Endothelial cell of umbilical vein (primary cell): Measurements from ENCODE around the gene NDUFS3. TPM values are rescaled to one million over a fixed set of nuclear protein-coding genes. Genes with fewer than 3 reads are reported as not detected.

ENCODE experiments used
- BruUV-seq: library from RNA; stranded (reverse); fragments of 400-500 nt; replicated peaks from 2 replicates; lab custom pipeline; 2021; lab: Mats Ljungman, UMichigan
- CTCF ChIA-PET: fragments of 300-600, 350-600 bp; sonication (Branson Sonifier 250); formaldehyde crosslinking; loops from one replicate; lab custom pipeline; 2021; ENCODE audit warnings: antibody characterized with exemption, inconsistent platforms; lab: Charles Lee
- POLR2A ChIA-PET: fragments of 300-600, 350-600 bp; sonication (Branson Sonifier 250); formaldehyde crosslinking; loops from one replicate; lab custom pipeline; 2021; ENCODE audit warnings: antibody characterized with exemption, inconsistent platforms; lab: Charles Lee
- DNase-seq: peaks from one replicate; pipeline ENCODE4 v3.0.0-alpha.2; 2011; ENCODE audit warnings: low read depth, low spot score
- FAIRE-seq: peaks from 2 replicates; lab custom pipeline; 2011; peaks lifted over from hg19 to GRCh38; lab: Jason Lieb, UNC
- H2AFZ ChIP-seq: 2 replicates; pipeline ENCODE4 v1.6.0; 2012; ENCODE audit warnings: low read depth, low read length, control low read depth, inconsistent platforms
- H3K27ac ChIP-seq: 2 replicates; pipeline ENCODE4 v1.5.1; 2011; ENCODE audit warnings: low read depth, mild to moderate bottlenecking, control low read depth, low read length, moderate library complexity; ENCODE audit not compliant: insufficient read depth
- H3K27me3 ChIP-seq, 2 experiments: 2 replicates each; pipeline versions ENCODE4 v1.6.0 to v1.6.1; 2011; ENCODE audit warnings: low read length in 2 of 2, mixed read lengths in 1 of 2; ENCODE audit not compliant: control insufficient read depth in 2 of 2, insufficient read depth in 2 of 2
- H3K36me3 ChIP-seq, 2 experiments: 2 replicates in 1 of 2; 3 replicates in 1 of 2; pipeline ENCODE4 v1.5.1; 2011; ENCODE audit warnings: low read length in 2 of 2, mild to moderate bottlenecking in 1 of 2, moderate library complexity in 1 of 2; ENCODE audit not compliant: control insufficient read depth in 2 of 2, insufficient read depth in 2 of 2; ENCODE audit errors: extremely low read depth in 1 of 2
- H3K4me1 ChIP-seq: 3 replicates; pipeline ENCODE4 v1.5.1; 2011; ENCODE audit warnings: mild to moderate bottlenecking, low read length; ENCODE audit not compliant: control insufficient read depth, insufficient read depth; ENCODE audit errors: extremely low read depth
- H3K4me2 ChIP-seq: 2 replicates; pipeline ENCODE4 v1.6.1; 2011; ENCODE audit warnings: low read length, control low read depth, mixed read lengths; ENCODE audit not compliant: insufficient read depth
- H3K4me3 ChIP-seq, 3 experiments: fragments of 200-600 bp in 1 of 3; sonication (generic), shearing (Covaris generic) in 1 of 3; replicated peaks in 1 of 3; 2 replicates each; pipeline ENCODE4 v1.5.1; 2011 to 2016; ENCODE audit warnings: control low read depth in 3 of 3, low read length in 3 of 3, mild to moderate bottlenecking in 2 of 3, inconsistent platforms in 1 of 3, low read depth in 1 of 3, moderate library complexity in 1 of 3; ENCODE audit not compliant: insufficient read depth in 1 of 3
- H3K79me2 ChIP-seq: 2 replicates; pipeline ENCODE4 v1.6.0; 2012; ENCODE audit warnings: low read length, inconsistent platforms; ENCODE audit not compliant: control insufficient read depth, insufficient read depth
- H3K9ac ChIP-seq: replicated peaks from 2 replicates; pipeline ENCODE3; 2011; ENCODE audit warnings: low read length, control low read depth; ENCODE audit not compliant: insufficient read depth; ENCODE audit errors: extremely low read depth
- H3K9me1 ChIP-seq: replicated peaks from 3 replicates; pipeline ENCODE4 v1.6.0; 2011; ENCODE audit warnings: mild to moderate bottlenecking, low read length; ENCODE audit not compliant: control insufficient read depth, insufficient read depth; ENCODE audit errors: extremely low read depth
- H3K9me3 ChIP-seq: replicated peaks from 2 replicates; pipeline ENCODE4 v1.5.1; 2012; ENCODE audit warnings: low read length, inconsistent platforms; ENCODE audit not compliant: control insufficient read depth, insufficient read depth
- H4K20me1 ChIP-seq: replicated peaks from 2 replicates; pipeline ENCODE3; 2011; ENCODE audit warnings: mild to moderate bottlenecking, low read length; ENCODE audit not compliant: control insufficient read depth, insufficient read depth; ENCODE audit errors: extremely low read depth
- EZH2 ChIP-seq: IDR thresholded peaks from 2 replicates; pipeline ENCODE4 v1.6.1; 2012; ENCODE audit warnings: borderline replicate concordance, low read depth, mild to moderate bottlenecking, moderate library complexity, low read length, inconsistent platforms; ENCODE audit not compliant: severe bottlenecking
- FOS ChIP-seq: IDR thresholded peaks from 2 replicates; pipeline ENCODE4 v1.6.1; 2011; ENCODE audit warnings: mild to moderate bottlenecking, low read length, moderate library complexity, borderline replicate concordance; ENCODE audit not compliant: insufficient read depth
- GATA2 ChIP-seq: IDR thresholded peaks from 2 replicates; pipeline ENCODE4 v1.7.0; 2011; ENCODE audit warnings: low read depth, mild to moderate bottlenecking, moderate library complexity, mixed read lengths, low read length; ENCODE audit not compliant: insufficient read length, insufficient read depth
- JUN ChIP-seq: IDR thresholded peaks from 2 replicates; pipeline ENCODE4 v1.6.1; 2011; ENCODE audit warnings: borderline replicate concordance, low read depth; ENCODE audit not compliant: insufficient read length, insufficient read depth
- MYC ChIP-seq: IDR thresholded peaks from one replicate; pipeline ENCODE4 v1.6.1; 2011; ENCODE audit warnings: mild to moderate bottlenecking, low read depth, low read length
- POLR2A ChIP-seq: IDR thresholded peaks from 2 replicates; pipeline ENCODE4 v1.6.1; 2012; ENCODE audit warnings: low read depth, mild to moderate bottlenecking, control low read depth, low read length
- POLR2AphosphoS5 ChIP-seq: IDR thresholded peaks from 2 replicates; pipeline ENCODE4 v1.6.1; 2012; ENCODE audit warnings: low read depth, mild to moderate bottlenecking, control low read depth, low read length, moderate library complexity; ENCODE audit not compliant: insufficient read depth
- dilution Hi-C: fragments of 300-500 bp; cut with MboI; formaldehyde crosslinking; loops from one replicate; pipeline ENCODE4 v1.15.0; 2019; ENCODE audit warnings: low sequenced_read_pairs; ENCODE audit not compliant: extremely low pct_ligation_motif_present
- intact Hi-C: fragments of 100-400 bp; cut with micrococcal nuclease; formaldehyde crosslinking; loops from one replicate; pipeline ENCODE4 v1.10.0; 2022
- polyA plus RNA-seq, 4 experiments: library from polyadenylated mRNA; depleted of rRNA in 3 of 4; stranded (reverse) in 3 of 4; unstranded in 1 of 4; fragments of >200 nt; gene quantifications; 2 replicates each; pipeline versions ENCODE4 v1.2.1 to v1.2.3, GENCODE V29; 2011 to 2012; ENCODE audit warnings: missing spikeins in 1 of 4
- total RNA-seq: library from RNA; stranded (reverse); gene quantifications from 2 replicates; pipeline ENCODE4 v1.2.3, GENCODE V29; 2021
- TF ChIP-seq, protein P1 (sequence below): IDR thresholded peaks from 2 replicates; pipeline ENCODE4 v1.6.1; 2011; ENCODE audit not compliant: insufficient read depth, insufficient read length
- TF ChIP-seq, protein P2 (sequence below), 2 donors: IDR thresholded peaks; 1 replicate in 1 of 2; 2 replicates in 1 of 2; pipeline ENCODE4 v1.5.1; 2011; ENCODE audit warnings: low read length in 2 of 2, mild to moderate bottlenecking in 2 of 2, moderate library complexity in 2 of 2, control low read depth in 1 of 2, inconsistent platforms in 1 of 2, low read depth in 1 of 2; ENCODE audit not compliant: insufficient read depth in 1 of 2; ENCODE audit errors: extremely low read depth in 1 of 2

The NDUFS3 gene
- total and polyA plus RNA-seq, 2 donors (not counting 3 experiments of a cell fraction or from before 2014, with no cell fraction given) = 99.7 to 169 TPM

DNA sequence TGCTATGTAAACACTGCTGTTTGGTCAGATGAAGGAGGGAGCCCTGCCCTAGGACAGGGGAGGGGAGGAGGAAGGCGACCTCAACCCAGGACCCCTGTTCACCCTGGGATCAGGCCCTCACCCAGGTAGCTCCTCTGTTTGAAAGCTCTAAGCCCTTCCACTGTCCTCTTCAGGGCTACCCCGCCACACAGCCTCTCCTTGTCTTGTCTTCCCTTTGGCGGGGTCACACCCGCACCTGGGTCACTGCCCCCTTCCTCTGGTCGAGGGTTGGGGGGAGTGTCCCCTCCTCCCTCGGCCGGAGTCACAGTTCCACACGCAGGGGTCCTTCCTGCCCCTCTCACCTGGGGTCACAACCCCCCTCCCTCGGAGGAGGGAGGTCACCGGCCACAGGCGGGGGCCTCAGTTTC lies 13.9 kb upstream of the NDUFS3 start:
- no peak for FAIRE-seq
- Histone ChIP-seq H3K27me3 (no peaks in the 10 kb centered on the region), H3K9ac (peak overlapping the region; percentile 71), H3K9me3 (no peaks in the 10 kb centered on the region), H3K9me1 (no peaks in the 10 kb centered on the region), H3K4me1 (peaks cover 9% of the 10 kb centered on the region), H4K20me1 (no peaks in the 10 kb centered on the region), H3K4me2 (peak overlapping the region; percentile 26), H3K36me3 (peaks cover 0 to 2% of the 10 kb centered on the region in 2 experiments), H3K79me2 (peaks cover 27% of the 10 kb centered on the region), H2AFZ (peak overlapping the region; percentile 45), H3K4me3 (peak overlapping the region; percentile 13 to 87 (median 69)), H3K27ac (peak overlapping the region; percentile 56)
- BruUV-seq = no TSS peak
- intact Hi-C loops = no loop called here
- POLR2A ChIA-PET = no interaction called here
- DNase-seq = no peak
- dilution Hi-C loops = no loop called here
- CTCF ChIA-PET = interaction anchor here (0.6 to 1.8 kb wide), 7 partner anchors 8 to 110 kb away, joined by 3 to 7 read pairs (median 4); partner anchors contain the start of genes CELF1 and KBTBD4
- TF ChIP-seq, protein P1, sequence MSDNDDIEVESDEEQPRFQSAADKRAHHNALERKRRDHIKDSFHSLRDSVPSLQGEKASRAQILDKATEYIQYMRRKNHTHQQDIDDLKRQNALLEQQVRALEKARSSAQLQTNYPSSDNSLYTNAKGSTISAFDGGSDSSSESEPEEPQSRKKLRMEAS = no peak
- no peak for TF ChIP-seq JUN
- no peak for TF ChIP-seq POLR2AphosphoS5
- TF ChIP-seq GATA2 = no peak
- TF ChIP-seq, protein P2, sequence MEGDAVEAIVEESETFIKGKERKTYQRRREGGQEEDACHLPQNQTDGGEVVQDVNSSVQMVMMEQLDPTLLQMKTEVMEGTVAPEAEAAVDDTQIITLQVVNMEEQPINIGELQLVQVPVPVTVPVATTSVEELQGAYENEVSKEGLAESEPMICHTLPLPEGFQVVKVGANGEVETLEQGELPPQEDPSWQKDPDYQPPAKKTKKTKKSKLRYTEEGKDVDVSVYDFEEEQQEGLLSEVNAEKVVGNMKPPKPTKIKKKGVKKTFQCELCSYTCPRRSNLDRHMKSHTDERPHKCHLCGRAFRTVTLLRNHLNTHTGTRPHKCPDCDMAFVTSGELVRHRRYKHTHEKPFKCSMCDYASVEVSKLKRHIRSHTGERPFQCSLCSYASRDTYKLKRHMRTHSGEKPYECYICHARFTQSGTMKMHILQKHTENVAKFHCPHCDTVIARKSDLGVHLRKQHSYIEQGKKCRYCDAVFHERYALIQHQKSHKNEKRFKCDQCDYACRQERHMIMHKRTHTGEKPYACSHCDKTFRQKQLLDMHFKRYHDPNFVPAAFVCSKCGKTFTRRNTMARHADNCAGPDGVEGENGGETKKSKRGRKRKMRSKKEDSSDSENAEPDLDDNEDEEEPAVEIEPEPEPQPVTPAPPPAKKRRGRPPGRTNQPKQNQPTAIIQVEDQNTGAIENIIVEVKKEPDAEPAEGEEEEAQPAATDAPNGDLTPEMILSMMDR (IDR thresholded peaks at IDR 0.05; ENCODE audit: extremely low read depth in 1 of 2, insufficient read depth in 1 of 2, low read depth in 1 of 2, low read length in 2 of 2) = no peak
- no peak for TF ChIP-seq FOS
- TF ChIP-seq MYC = no peak
- TF ChIP-seq EZH2 = no peak
- TF ChIP-seq POLR2A = no peak
